ENCODE results near the gene BAG1.

Gene BAG1

DNA sequence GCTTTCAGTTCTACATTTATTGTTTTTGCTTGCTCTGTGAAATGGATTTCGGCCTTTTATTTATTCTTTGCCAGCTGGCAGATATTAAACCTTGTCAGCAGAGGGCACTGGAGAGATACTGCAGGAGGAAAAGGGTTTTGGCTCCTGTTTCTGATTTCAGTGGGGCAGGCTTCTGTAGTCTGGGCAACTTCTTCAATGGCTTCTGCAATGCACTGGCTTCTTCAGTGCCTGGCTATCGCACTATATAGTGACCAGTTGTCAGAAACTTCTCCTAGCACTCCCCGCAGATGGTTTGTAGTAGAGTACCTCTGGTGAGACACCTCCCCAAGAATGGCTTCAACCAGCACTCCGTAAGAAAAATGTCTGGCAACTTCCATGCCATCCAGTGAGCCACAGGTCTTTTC is 22.6 kb upstream of the BAG1 start:
- no peak overlapping the region for H3K4me3 ChIP-seq
- H3K4me2 ChIP-seq: peak overlapping the region; percentile 60
- TF ChIP-seq Cebpa-rat (IDR thresholded peaks at IDR 0.05): no peak
- peaks cover 17% of the 10 kb centered on the region for H3K36me3 ChIP-seq
- peak overlapping the region; percentile 53; the same call in 1 of the 2 replicates for H3K9ac ChIP-seq
- peaks cover 59% of the 10 kb centered on the region for H3K4me1 ChIP-seq
- H3K9me3 ChIP-seq: no peaks in the 10 kb centered on the region
- no peaks in the 10 kb centered on the region for H3K27me3 ChIP-seq
- no peaks in the 10 kb centered on the region for H4K20me1 ChIP-seq
- H3K27ac ChIP-seq: peak overlapping the region; percentile 99; the same call in 1 of the 2 replicates

DNA sequence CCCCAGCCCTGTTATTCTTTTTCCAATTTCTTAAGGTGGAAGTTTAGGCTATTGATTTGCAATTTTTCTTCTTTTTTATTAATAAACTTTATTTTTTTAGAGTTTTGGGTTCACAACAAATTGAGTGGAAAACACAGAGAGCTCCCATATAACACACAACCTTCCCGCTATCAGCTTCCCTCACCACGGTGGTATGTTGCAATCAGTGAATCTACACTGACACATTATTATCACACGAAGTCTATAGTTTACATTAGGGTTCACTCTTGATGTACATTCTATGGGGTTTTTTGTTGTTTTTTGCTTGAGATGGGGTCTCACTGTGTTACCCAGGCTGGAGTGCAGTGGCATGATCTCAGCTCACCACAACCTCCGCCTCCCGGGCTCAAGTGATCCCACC is 21.0 kb upstream of the BAG1 start:
- no peak overlapping the region for H3K4me3 ChIP-seq
- no peaks in the 10 kb centered on the region for H3K27me3 ChIP-seq
- H3K36me3 ChIP-seq: peaks cover 21% of the 10 kb centered on the region
- TF ChIP-seq Cebpa-rat (IDR thresholded peaks at IDR 0.05): no peak
- peaks cover 45% of the 10 kb centered on the region for H3K4me1 ChIP-seq
- H3K9me3 ChIP-seq: no peaks in the 10 kb centered on the region
- H4K20me1 ChIP-seq: no peaks in the 10 kb centered on the region
- 0 out of 2 replicates have a peak overlapping the region, but pooled peaks have one; percentile 15 for H3K9ac ChIP-seq
- H3K4me2 ChIP-seq: peak overlapping the region; percentile 44
- H3K27ac ChIP-seq: no peak overlapping the region

DNA sequence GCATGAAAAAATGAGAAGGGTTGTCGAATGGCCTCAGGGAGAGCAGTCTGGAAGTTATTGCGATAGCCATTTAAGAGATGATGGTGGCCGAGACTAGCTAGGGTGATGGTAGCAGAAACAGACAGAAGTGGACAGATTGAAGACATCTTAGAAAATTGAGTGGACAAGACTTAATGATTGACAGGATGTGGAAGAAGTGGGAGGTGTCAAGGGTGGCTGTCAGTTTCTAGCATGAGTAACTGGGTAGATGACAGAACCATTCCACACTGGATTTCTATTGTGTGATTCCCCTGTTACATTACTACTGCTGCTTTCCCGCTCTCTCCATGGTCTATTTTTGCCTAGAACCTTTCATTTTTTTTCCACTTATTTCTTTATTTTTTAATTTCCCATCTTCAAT is 13.0 kb upstream of the BAG1 start:
- no peak overlapping the region for H3K9ac ChIP-seq
- no peaks in the 10 kb centered on the region for H3K4me1 ChIP-seq
- no peak overlapping the region for H3K4me3 ChIP-seq
- no peak overlapping the region for H3K4me2 ChIP-seq
- no peaks in the 10 kb centered on the region for H3K9me3 ChIP-seq
- no peak overlapping the region for H3K27ac ChIP-seq
- no peak for TF ChIP-seq Cebpa-rat (IDR thresholded peaks at IDR 0.05)
- no peaks in the 10 kb centered on the region for H4K20me1 ChIP-seq
- peaks cover 90% of the 10 kb centered on the region for H3K36me3 ChIP-seq
- no peaks in the 10 kb centered on the region for H3K27me3 ChIP-seq

DNA sequence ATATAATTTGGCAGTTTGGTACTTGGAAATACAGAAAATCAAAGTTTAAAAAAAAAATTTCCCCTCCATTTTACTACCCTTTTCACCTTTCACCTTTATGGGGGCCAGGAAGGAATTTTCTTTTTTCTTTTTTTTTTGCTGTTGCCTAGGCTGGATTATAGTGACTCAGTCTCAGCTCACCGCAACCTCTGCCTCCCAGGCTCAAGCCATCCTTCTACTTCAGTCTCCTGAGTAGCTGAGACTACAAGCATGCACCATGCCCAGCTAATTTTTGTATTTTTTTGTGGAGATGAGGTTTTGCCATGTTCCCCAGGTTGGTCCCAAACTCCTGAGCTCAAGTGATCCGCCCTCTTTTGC is 9.4 kb upstream of the BAG1 start:
- H3K36me3 ChIP-seq: peaks cover 95% of the 10 kb centered on the region
- H3K4me2 ChIP-seq: no peak overlapping the region
- H3K9ac ChIP-seq: no peak overlapping the region
- no peaks in the 10 kb centered on the region for H3K27me3 ChIP-seq
- no peak overlapping the region for H3K4me3 ChIP-seq
- H3K9me3 ChIP-seq: no peaks in the 10 kb centered on the region
- no peaks in the 10 kb centered on the region for H4K20me1 ChIP-seq
- H3K4me1 ChIP-seq: no peaks in the 10 kb centered on the region
- no peak overlapping the region for H3K27ac ChIP-seq
- TF ChIP-seq Cebpa-rat (IDR thresholded peaks at IDR 0.05): no peak

DNA sequence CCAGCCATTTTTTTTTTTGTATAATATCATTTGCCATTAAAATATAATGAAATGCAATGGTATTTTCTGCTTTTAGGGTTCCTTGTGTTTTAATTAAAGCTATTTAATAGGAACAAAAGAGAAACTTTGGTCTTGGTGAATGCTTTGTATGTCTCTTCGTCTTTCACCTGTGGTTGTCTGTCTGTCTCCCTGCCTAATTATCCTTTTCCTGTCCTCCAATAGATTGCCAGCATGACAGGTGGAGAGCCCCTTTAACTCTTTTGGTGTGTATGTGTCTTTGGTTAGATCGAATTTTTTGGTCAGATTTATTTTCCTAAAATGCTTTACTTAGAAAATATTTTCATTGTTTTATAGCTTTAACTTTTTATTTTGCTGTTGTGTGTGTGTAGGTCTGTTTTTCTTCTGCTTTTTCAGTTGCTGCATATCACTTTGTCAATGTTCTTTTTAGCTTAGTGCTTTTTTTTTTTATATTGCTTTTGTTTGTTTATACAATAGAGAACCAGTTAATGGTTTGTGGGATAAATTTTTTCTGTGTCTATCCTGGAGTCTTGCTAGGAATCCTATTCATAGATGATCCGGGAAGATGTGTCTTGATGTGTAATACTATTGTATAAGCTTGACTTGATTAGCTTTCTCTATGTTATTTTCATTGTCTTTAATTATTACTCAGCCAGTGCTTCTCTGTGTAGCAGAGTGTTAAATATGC is 8.9 kb upstream of the BAG1 start:
- Histone ChIP-seq H3K27ac (no peak overlapping the region), H3K36me3 (peaks cover 95% of the 10 kb centered on the region), H3K9ac (no peak overlapping the region), H3K27me3 (no peaks in the 10 kb centered on the region), H3K4me3 (no peak overlapping the region), H3K4me2 (no peak overlapping the region), H3K9me3 (no peaks in the 10 kb centered on the region), H4K20me1 (no peaks in the 10 kb centered on the region), H3K4me1 (no peaks in the 10 kb centered on the region)
- no peak for TF ChIP-seq Cebpa-rat (IDR thresholded peaks at IDR 0.05)

DNA sequence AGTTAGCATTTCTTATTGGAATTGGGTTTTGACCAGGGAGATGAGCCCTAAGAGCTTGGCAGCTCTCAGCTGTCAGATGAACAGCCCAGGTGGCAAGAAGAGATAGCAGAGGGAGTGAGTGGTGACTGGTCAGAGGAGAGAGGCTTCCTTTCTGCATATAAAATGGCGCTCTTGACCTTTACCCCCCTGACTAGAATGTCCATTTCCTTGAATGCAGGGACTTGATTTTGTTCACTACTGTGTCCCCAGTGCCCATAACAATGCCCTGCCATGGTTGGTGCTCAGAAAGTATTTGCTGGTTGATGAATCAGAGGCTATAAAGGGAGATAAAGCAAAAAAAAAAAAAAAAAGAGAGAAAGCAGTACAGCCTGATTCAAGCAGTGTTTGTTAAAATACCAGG is 7.6 kb upstream of the BAG1 start:
- Histone ChIP-seq H4K20me1 (no peaks in the 10 kb centered on the region), H3K9me3 (no peaks in the 10 kb centered on the region), H3K4me2 (no peak overlapping the region), H3K27ac (no peak overlapping the region), H3K27me3 (no peaks in the 10 kb centered on the region), H3K4me3 (no peak overlapping the region), H3K36me3 (peaks cover 95% of the 10 kb centered on the region), H3K9ac (no peak overlapping the region), H3K4me1 (peaks cover 6% of the 10 kb centered on the region; the same call in 1 of the 2 replicates)
- no peak for TF ChIP-seq Cebpa-rat (IDR thresholded peaks at IDR 0.05)

DNA sequence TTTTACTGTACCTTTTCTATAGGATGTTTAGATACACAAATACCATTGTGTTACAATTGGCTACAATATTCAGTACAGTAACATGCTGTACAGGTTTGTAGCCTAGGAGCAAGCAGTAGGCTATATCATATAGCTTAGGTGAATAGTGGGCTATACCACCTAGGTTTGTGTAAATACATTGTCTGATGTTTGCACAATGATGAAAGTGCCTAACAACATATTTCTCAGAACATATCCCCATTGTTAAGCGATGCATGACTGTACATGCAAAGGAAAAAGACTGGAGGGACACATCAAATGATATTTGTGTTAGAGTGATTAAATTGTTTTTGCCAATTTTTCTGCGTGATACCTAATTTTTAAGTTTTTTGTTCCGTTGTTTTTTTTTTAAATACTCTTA is 5.6 kb upstream of the BAG1 start:
- no peaks in the 10 kb centered on the region for H4K20me1 ChIP-seq
- H3K36me3 ChIP-seq: peaks cover 87% of the 10 kb centered on the region
- H3K4me2 ChIP-seq: no peak overlapping the region
- no peaks in the 10 kb centered on the region for H3K9me3 ChIP-seq
- H3K9ac ChIP-seq: no peak overlapping the region
- no peak overlapping the region for H3K27ac ChIP-seq
- H3K4me3 ChIP-seq: no peak overlapping the region
- H3K4me1 ChIP-seq: peaks cover 24% of the 10 kb centered on the region
- no peak for TF ChIP-seq Cebpa-rat (IDR thresholded peaks at IDR 0.05)
- H3K27me3 ChIP-seq: no peaks in the 10 kb centered on the region

DNA sequence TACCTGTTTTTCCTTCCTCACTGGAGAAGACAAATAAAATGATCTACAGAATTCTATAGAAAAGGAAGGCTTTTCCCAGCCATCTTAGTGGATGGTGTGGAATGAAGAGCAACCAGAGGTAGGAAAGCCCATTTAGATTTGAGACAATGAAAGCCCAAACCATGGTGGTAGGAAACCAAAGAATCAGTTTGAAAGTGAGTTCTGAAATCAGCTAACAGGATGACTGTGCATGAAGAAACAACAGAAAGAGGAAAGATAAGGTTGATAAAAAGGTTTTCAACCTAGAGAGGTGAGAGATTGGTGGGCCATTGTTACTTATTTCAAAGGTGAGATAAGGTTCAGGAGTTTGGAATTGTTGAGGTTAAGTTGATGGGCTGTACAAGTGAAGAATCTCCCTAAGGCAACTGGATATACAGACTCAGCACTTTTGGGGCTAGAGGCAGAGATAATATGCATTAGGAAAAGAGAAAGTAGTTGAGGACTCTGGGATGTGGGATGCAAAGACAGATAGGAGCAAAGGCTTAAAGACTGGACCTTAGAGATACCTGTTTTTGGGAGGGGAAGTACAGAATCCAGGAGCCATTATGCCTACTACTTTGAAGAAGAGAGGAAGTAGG is 2.8 kb upstream of the BAG1 start:
- H3K9ac ChIP-seq: no peak overlapping the region
- no peaks in the 10 kb centered on the region for H3K27me3 ChIP-seq
- no peak overlapping the region for H3K27ac ChIP-seq
- no peak overlapping the region for H3K4me3 ChIP-seq
- peaks cover 68% of the 10 kb centered on the region for H3K36me3 ChIP-seq
- no peak overlapping the region for H3K4me2 ChIP-seq
- no peaks in the 10 kb centered on the region for H3K9me3 ChIP-seq
- no peak for TF ChIP-seq Cebpa-rat (IDR thresholded peaks at IDR 0.05)
- H3K4me1 ChIP-seq: peaks cover 33% of the 10 kb centered on the region
- H4K20me1 ChIP-seq: peaks cover 10% of the 10 kb centered on the region; the same call in 1 of the 2 replicates

DNA sequence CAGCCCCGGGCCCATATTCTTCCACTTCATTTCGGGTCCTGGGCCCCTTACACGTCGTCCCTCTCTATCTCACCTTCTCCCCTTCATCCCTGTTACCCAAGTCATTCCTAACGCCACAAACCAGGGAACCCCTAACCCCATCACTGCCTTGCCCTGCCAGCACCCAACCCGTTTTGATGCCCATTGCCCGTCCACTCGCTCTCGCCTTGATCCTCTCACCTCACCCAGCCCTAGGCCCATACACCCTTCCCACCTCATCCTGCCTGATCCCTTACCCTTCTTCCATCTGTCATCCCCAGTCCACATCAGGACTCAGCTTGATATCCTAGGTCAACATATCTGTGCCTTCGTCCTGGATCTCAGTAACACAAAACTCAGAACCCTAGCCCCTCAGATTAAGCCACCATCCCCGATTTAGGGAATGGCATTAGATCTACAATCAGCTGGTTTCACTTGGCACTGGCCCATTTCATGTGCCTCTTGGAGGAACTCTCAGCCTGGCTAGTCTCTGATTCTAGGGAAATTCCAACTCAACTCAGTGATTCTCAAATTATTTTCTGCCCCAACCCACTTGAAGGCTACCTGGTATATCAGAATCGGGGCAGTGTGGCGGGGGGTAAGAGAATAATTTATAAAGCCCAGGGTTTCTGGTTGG is 830 bp upstream of the BAG1 start:
- peaks cover 40% of the 10 kb centered on the region for H3K4me1 ChIP-seq
- H3K9me3 ChIP-seq: no peaks in the 10 kb centered on the region
- H3K27me3 ChIP-seq: no peaks in the 10 kb centered on the region
- H3K4me2 ChIP-seq: peak overlapping the region; percentile 96
- H3K4me3 ChIP-seq: peak overlapping the region; percentile 98
- no peak for TF ChIP-seq Cebpa-rat (IDR thresholded peaks at IDR 0.05)
- peak overlapping the region; percentile 85 for H3K9ac ChIP-seq
- peaks cover 68% of the 10 kb centered on the region for H3K36me3 ChIP-seq
- H3K27ac ChIP-seq: peak overlapping the region; percentile 84
- peaks cover 21% of the 10 kb centered on the region; the same call in 1 of the 2 replicates for H4K20me1 ChIP-seq

DNA sequence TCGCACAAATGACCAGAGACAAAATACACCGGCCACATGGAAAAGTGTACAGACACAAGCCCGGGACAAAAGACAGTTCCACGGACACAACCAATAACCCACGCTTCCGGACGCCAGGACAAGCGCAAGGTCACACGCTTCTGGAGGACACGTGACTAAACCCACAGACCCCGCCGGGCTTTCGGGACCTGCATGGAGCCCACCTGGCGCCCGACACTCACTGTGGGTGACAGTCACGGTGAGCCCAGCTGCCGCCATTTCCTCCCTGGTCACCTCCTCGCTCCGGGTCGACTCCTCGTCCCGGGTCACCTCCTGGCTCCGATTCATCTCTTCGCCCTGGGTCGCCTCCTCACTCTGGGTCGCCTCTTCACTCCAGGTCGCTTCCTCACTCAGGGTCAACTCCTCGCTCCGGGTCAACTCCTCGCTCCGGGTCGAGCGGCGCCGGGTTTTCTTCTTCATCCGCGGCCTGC is 470 bp downstream of the BAG1 start:
- peaks cover 21% of the 10 kb centered on the region; the same call in 1 of the 2 replicates for H4K20me1 ChIP-seq
- H3K4me3 ChIP-seq: peak overlapping the region; percentile 98
- H3K36me3 ChIP-seq: peaks cover 68% of the 10 kb centered on the region
- H3K4me2 ChIP-seq: peak overlapping the region; percentile 90
- peak overlapping the region; percentile 92 for H3K27ac ChIP-seq
- H3K27me3 ChIP-seq: no peaks in the 10 kb centered on the region
- peak overlapping the region; percentile 89 for H3K9ac ChIP-seq
- H3K9me3 ChIP-seq: no peaks in the 10 kb centered on the region
- peaks cover 40% of the 10 kb centered on the region for H3K4me1 ChIP-seq
- no peak for TF ChIP-seq Cebpa-rat (IDR thresholded peaks at IDR 0.05)

Measured in BLaER1 (cell line).